ENCODE data around the gene ANKRD13A. TPM values are rescaled to one million over a fixed set of nuclear protein-coding genes. Genes with fewer than 3 reads are reported as not detected.

The ANKRD13A gene
- total and polyA plus RNA-seq, 2 experiments from 2014 or later, result 5.7 to 25.6 TPM

DNA sequence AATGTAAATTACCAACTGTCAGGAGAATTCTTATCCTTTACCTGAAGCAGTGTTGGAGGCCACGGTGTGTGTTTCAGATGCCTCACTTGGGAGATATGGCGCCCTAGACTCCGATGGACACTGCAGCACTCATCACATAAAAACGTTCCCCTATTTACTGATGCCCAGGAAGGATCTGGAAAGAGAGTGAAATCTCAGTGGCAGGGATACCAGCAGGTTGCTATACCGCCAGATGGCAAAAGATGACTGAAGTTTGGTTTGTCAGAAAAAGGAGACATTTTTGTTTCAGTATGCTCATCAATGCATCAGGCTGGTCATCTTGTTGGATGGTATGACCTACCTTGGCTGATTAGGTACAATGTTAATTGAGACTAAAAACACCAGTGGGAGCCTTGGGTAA is 7.6 kb upstream of the ANKRD13A start (continued):
- TF ChIP-seq, protein P1, sequence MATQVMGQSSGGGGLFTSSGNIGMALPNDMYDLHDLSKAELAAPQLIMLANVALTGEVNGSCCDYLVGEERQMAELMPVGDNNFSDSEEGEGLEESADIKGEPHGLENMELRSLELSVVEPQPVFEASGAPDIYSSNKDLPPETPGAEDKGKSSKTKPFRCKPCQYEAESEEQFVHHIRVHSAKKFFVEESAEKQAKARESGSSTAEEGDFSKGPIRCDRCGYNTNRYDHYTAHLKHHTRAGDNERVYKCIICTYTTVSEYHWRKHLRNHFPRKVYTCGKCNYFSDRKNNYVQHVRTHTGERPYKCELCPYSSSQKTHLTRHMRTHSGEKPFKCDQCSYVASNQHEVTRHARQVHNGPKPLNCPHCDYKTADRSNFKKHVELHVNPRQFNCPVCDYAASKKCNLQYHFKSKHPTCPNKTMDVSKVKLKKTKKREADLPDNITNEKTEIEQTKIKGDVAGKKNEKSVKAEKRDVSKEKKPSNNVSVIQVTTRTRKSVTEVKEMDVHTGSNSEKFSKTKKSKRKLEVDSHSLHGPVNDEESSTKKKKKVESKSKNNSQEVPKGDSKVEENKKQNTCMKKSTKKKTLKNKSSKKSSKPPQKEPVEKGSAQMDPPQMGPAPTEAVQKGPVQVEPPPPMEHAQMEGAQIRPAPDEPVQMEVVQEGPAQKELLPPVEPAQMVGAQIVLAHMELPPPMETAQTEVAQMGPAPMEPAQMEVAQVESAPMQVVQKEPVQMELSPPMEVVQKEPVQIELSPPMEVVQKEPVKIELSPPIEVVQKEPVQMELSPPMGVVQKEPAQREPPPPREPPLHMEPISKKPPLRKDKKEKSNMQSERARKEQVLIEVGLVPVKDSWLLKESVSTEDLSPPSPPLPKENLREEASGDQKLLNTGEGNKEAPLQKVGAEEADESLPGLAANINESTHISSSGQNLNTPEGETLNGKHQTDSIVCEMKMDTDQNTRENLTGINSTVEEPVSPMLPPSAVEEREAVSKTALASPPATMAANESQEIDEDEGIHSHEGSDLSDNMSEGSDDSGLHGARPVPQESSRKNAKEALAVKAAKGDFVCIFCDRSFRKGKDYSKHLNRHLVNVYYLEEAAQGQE (IDR thresholded peaks at IDR 0.05; ENCODE audit: unreplicated experiment), result no peak
- TF ChIP-seq POLR2AphosphoS5 (IDR thresholded peaks at IDR 0.05; ENCODE audit: low read depth) (no peak), STAT1 (IDR thresholded peaks at IDR 0.05; ENCODE audit: unreplicated experiment) (no peak), ZNF331 (CRISPR knock-in tag; IDR thresholded peaks at IDR 0.05; ENCODE audit: low read depth) (no peak), EZH2phosphoT487 (IDR thresholded peaks at IDR 0.05; ENCODE audit: unreplicated experiment) (no peak)
- TF ChIP-seq, protein P2, sequence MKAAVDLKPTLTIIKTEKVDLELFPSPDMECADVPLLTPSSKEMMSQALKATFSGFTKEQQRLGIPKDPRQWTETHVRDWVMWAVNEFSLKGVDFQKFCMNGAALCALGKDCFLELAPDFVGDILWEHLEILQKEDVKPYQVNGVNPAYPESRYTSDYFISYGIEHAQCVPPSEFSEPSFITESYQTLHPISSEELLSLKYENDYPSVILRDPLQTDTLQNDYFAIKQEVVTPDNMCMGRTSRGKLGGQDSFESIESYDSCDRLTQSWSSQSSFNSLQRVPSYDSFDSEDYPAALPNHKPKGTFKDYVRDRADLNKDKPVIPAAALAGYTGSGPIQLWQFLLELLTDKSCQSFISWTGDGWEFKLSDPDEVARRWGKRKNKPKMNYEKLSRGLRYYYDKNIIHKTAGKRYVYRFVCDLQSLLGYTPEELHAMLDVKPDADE (IDR thresholded peaks at IDR 0.05), result no peak
- TF ChIP-seq, protein P3, sequence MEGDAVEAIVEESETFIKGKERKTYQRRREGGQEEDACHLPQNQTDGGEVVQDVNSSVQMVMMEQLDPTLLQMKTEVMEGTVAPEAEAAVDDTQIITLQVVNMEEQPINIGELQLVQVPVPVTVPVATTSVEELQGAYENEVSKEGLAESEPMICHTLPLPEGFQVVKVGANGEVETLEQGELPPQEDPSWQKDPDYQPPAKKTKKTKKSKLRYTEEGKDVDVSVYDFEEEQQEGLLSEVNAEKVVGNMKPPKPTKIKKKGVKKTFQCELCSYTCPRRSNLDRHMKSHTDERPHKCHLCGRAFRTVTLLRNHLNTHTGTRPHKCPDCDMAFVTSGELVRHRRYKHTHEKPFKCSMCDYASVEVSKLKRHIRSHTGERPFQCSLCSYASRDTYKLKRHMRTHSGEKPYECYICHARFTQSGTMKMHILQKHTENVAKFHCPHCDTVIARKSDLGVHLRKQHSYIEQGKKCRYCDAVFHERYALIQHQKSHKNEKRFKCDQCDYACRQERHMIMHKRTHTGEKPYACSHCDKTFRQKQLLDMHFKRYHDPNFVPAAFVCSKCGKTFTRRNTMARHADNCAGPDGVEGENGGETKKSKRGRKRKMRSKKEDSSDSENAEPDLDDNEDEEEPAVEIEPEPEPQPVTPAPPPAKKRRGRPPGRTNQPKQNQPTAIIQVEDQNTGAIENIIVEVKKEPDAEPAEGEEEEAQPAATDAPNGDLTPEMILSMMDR (conservative IDR thresholded peaks at IDR 0.05; ENCODE audit: low read depth in 2 of 2), result no peak

DNA sequence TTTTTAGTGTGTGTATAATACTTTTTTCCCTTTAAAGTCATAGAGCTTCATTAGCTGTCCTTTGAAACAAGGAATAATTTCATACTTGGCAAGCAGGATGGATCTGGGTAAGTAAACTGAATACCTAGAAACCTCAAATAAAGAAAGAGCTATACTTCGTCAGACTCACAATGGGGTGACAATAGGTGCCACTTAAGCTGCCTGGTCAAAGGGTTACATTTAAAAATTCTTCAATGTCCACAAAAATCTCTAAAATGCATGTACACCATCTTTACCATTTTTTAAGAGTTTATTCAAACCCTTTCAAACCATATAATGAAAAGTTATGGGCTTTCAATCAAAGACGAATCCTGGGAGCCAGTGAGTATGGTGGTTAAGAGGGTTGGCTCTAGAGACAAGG is 6.1 kb upstream of the ANKRD13A start:
- Mint-ChIP-seq H3K9me3 (no peaks in the 10 kb centered on the region), H3K4me3 (no peak overlapping the region), H3K27ac (no peak overlapping the region), H3K27me3 (ENCODE audit: insufficient read depth, low read depth, poor library complexity) (no peaks in the 10 kb centered on the region), H3K36me3 (ENCODE audit: low read depth) (peaks cover 14% of the 10 kb centered on the region; the same call in 2 of the 3 replicates), H3K4me1 (peaks cover 28% of the 10 kb centered on the region)
- 0 out of 2 replicates have a peak, but pooled peaks cover 3% of the 10 kb centered on the region for H3K9me2 ChIP-seq (ENCODE audit: insufficient read depth)
- H3K79me2 ChIP-seq (replicated peaks; ENCODE audit: insufficient read depth), result peaks cover 25% of the 10 kb centered on the region
- H2AFZ ChIP-seq, result no peak overlapping the region
- H3F3A ChIP-seq (replicated peaks; ENCODE audit: low read depth), result 0 out of 2 replicates have a peak, but pooled peaks cover 2% of the 10 kb centered on the region
- H3K4me2 ChIP-seq, result no peak overlapping the region
- TF ChIP-seq NANOG (IDR thresholded peaks at IDR 0.05; ENCODE audit: borderline replicate concordance), result no peak
- no peak for TF ChIP-seq CREB1 (CRISPR knock-in tag; IDR thresholded peaks at IDR 0.05; ENCODE audit: low read depth)
- TF ChIP-seq STAT1 (IDR thresholded peaks at IDR 0.05; ENCODE audit: unreplicated experiment), result no peak
- no peak for TF ChIP-seq EZH2 (IDR thresholded peaks at IDR 0.05; ENCODE audit: low read depth, unreplicated experiment)
- TF ChIP-seq JUNB (IDR thresholded peaks at IDR 0.05; ENCODE audit: unreplicated experiment), result no peak
- no peak for TF ChIP-seq ZNF114 (CRISPR knock-in tag; IDR thresholded peaks at IDR 0.05)
- H3K36me3 ChIP-seq (ENCODE audit: insufficient read depth), result peaks cover 7% of the 10 kb centered on the region; the same call in 1 of the 2 replicates
- peaks cover 14% of the 10 kb centered on the region for H3K4me1 ChIP-seq (ENCODE audit: insufficient read depth)
- no peak overlapping the region for H3K4me3 ChIP-seq
- ATAC-seq, result no peak
- H3K27ac ChIP-seq (ENCODE audit: low read depth), result no peak overlapping the region
- H4K20me1 ChIP-seq (replicated peaks; ENCODE audit: insufficient read depth), result peaks cover 12% of the 10 kb centered on the region
- no peaks in the 10 kb centered on the region for H3K27me3 ChIP-seq (ENCODE audit: insufficient read depth)
- no peak for DNase-seq (ENCODE audit: low spot score)

Measured in GM23338 (cell line).